NCI-H524 (cell line): ENCODE data around the gene DCXR.
A peak's percentile ranks its signal among the peaks of the same experiment; 100 is the strongest.

Experiments
- DNase-seq, 2 experiments: peaks; one replicate each; lab custom pipeline; 2025; lab: John Stamatoyannopoulos, UW

Gene DCXR

DNA sequence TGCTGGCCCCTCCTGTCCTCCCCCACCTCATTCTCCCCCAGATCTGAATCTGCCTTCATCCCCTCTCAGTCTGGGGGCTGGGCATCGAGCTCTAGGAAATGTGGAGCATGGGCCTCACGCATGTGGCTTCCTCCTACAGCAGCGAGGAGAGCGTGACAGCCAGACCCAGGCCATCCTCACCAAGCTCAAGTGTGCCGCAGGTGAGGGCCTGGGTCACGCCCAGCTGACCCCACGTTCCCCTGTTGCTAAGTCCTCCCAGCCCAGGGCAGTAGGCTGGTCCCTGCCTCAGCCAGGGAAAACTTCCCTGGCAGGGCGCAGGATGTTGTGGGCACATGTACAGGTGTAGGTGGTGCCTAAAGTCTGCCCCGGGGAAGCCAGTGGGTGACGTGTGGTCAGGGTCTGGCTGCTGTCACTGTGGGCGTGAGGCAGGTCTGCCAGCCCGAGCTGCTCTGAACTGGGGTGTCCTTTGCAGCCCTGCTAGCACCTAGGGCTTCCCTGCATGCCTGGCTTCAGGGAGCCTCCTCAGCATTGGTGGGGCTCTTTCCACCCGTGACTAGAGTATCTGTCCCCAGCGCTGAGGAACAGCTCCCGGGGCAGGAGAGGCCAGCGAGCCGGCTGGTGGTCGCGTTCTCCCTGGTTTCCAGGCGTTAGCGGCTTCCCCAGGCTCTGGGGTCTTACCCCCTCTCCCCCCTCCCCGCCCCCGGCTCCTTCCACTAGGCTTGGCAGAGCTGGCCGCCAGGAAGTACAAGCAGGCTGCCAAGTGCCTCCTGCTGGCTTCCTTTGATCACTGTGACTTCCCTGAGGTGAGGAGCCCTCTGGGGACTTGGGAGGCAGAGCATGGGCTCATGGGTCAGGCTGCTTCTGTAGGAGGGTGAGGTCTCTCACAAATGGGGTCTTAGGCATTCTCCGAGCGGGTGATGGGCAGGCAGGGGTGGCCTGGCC lies 17.8 kb upstream of the DCXR start:
- no peak for DNase-seq

- DNase-seq, result no peak
Observed at GRCh38 chr17:82054351-82055022, 17.0 kb upstream of the DCXR start.

GRCh38 chr17:82053556-82054263 lies 16.2 kb upstream of the DCXR start:
- DNase-seq, result no peak

- no peak for DNase-seq
Observed at GRCh38 chr17:82053130-82053529, 15.6 kb upstream of the DCXR start.

GRCh38 chr17:82052638-82053059 lies 15.2 kb upstream of the DCXR start:
- DNase-seq, result no peak

DNA sequence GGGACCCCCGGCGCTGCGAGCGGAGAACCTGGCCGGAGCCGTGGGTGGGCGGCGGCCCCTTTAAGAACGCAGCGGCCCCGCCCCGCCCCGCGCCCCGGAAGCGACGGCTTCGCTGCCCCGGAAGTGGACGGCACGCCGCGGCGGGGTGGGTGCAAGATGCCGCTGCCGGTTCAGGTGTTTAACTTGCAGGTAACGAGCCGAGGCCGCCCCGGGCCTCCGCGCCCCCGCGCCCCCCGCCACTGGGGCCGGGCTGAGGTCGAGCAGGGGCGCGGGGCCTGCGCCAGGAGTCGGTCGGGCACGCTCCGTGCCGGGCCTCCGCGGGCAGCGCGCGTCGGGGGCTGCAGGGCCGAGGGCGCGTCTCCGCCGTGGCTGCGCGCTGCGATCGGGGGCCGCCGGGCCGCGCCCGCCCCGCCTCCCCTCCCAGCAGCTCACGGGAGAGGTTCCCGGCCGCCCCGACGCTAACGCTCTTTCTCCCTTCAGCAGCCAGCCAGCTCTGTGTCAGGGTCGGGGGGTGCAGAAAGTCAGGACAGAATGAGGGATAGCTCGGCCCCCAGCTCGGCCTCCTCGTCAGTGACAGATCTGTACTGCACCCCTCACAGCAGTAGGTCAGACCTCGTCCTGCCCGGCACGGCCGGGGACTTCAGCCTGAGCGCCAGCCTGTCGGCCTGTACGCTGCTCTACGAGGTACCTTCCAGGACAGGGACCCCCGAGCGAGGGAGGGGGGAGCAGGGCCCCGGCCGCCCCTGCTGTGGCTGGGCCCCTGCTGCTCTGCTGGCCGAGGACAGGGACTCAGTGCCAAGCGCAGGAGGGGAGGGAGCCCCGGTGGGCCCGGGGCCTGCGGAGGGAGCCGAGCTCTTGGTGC lies 14.5 kb upstream of the DCXR start, which contains the start of the genes GPS1 and RFNG:
GPS1 (plus strand) TSS at position 123 of the 862 bp plus-strand sequence; CDS start at position 157, 34 bp downstream.
RFNG (minus strand) TSS at position 36 of the 862 bp plus-strand sequence. CDS start 45 bp downstream, outside the sequence.
- DNase-seq, result peak; percentile 45 to 77

GRCh38 chr17:82050761-82051641 lies 13.5 kb upstream of the DCXR start:
- no peak for DNase-seq

DNA sequence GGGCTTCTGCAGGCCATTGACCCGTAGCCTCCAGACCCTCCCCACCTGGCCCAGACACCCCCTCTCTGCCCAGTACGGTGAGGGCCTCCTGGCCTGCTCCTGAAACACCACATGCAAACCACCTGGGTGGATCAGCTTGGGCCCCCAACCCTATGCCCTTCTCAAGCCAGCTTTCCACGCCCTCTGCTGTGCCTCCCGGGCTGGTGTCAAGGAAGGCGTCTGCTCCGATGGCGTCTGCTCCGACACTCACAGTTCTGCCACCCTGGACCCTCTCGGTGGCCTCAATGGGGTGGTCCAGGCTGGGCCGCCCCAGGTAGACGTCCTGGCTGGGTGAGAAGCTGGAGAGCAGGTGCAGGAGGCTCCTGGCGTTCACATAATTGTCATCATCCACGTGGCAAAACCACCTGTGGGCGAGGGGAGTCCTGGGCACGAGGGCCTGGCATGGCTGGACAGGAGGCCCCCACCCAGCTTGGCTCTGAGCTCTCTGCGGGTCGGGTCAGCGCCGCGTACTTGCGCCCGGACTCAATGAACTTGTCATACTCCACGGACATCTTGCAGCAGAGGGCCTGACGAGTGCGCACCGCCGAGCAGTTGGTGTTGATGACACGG lies 12.8 kb upstream of the DCXR start:
- DNase-seq, result no peak

GRCh38 chr17:82049521-82049971 lies 12.0 kb upstream of the DCXR start:
- no peak for DNase-seq

- DNase-seq, result no peak
Observed at GRCh38 chr17:82049106-82049505, 11.6 kb upstream of the DCXR start.

DNA sequence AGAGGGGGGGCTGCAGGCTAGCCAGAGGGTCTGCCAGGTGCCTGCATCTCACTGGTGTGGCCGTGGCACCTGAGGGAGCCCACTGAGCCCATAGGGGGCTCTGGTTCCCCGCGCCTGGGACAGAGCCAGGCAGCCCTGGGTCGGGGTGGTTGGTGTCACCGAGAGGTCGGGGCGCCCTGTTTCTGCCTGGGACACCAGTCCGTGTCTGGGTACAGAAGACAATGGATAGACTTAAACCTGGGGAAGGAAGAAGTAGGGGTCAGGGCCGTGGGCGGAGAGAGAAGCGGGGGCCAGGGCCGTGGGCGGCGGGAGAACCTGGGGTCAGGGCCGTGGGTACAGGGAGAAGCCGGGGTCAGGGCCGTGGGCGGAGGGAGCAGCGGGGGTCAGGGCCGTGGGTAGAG lies 11.1 kb upstream of the DCXR start:
- no peak for DNase-seq

DNA sequence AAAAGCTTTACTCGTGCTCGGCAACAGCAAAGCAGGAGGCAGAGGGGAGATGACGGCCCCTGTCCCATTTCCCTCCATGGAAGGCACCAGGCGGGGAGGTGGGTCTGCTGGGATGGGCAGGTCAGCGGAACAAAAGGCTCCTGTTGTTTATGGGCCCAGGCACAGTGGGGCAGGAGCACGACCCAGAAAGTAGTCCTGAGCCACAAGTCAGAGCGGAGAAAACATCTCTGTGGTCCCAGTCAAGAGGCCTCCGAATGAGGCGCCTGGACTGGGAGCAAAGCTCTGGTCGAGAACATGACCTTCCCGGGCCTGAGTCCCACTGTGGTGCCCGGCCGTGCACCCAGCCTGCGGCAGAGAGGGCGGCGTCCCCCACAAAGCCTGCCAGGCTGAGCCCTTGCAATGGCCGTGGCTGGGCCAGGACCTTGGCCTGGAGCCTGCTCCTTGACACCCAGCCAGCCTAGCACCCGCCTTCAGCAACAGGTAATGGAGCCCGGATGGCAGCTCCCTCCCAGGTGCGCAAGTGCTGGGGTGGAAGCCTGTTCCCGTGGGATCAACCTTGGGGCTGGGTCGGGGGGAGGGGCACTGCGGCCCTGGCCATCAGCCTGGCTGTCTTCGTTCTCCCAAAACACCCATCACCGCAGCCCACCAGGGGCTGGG lies 10.5 kb upstream of the DCXR start:
- no peak for DNase-seq

DNA sequence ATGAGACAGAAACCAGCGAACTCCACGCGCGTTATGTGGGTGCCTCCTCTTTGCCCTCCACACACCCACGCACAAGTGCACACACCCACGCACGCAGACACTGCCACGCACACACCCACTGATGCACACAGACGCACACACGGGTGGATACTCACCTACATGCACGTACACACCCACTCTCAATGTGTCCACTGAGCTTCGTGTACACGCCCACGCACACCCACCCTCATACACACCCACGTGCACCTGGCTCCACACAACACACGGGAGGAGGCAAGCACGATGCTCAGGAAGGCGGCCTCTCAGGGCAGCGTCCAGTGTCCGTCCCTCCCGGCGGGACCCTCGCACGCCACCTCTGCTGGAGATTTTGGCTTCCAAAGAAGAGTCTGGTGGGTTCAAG lies 9.9 kb upstream of the DCXR start:
- DNase-seq, result no peak

- no peak for DNase-seq
Observed at GRCh38 chr17:82046903-82047302, 9.4 kb upstream of the DCXR start.

DNA sequence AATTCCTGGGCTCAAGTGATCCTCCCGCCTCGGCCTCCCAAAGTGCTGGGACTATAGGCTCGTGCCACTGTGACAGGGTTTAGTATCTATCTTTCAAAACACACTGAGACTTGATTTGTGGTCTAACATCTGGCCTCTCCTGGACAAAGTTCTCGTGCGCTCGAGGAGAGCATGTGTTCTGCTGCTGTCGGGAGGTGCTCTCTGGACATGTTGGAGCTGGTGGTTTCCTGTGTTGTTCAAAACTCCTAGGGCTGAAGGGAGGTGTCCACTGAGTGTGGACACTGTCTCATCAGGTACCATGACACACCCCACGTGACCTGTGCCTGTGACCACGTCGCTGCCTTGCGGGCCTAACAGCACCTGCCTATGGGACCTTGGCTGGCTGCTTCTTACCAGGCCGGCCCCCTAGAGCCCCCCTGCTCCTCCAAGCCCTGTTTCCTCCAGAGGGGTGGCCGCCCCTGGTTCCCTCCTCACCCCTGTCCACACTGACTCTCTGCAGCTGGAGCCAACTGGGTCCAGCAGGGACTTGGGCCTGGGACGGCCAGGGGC lies 8.5 kb upstream of the DCXR start:
- no peak for DNase-seq

GRCh38 chr17:82043507-82043906 lies 6.0 kb upstream of the DCXR start:
- DNase-seq, result no peak

GRCh38 chr17:82042649-82043048 lies 5.2 kb upstream of the DCXR start:
- no peak for DNase-seq

- DNase-seq, result no peak
Observed at GRCh38 chr17:82041144-82041814, 3.8 kb upstream of the DCXR start.
